ENCODE results near the gene SERGEF. TPM values are rescaled to one million over a fixed set of nuclear protein-coding genes. Genes with fewer than 3 reads are reported as not detected.

The SERGEF gene
- total RNA-seq, 2 donors from 2014 or later, result 26.7 to 42.1 TPM

- H3K9me3 Mint-ChIP-seq, result no peaks in the 10 kb centered on the region
- H3K4me3 ChIP-seq (ENCODE audit: low read length), result no peak overlapping the region
- H3K36me3 Mint-ChIP-seq (ENCODE audit: low read depth), result no peaks in the 10 kb centered on the region
- H3K9me3 ChIP-seq (ENCODE audit: control insufficient read depth, low read length), result no peaks in the 10 kb centered on the region
- H3K4me3 Mint-ChIP-seq, result no peak overlapping the region
- H3K27me3 Mint-ChIP-seq (ENCODE audit: insufficient read depth), result peaks cover 20% of the 10 kb centered on the region
- no peak for DNase-seq
- H3K4me1 Mint-ChIP-seq, result peaks cover 4% of the 10 kb centered on the region
- H3K9ac ChIP-seq (ENCODE audit: extremely low read depth, low read length, poor library complexity, severe bottlenecking), result no peak overlapping the region
- no peak overlapping the region for H3K27ac Mint-ChIP-seq
- peaks cover 17% of the 10 kb centered on the region for H3K27me3 ChIP-seq (ENCODE audit: control insufficient read depth, insufficient read depth, low read length, poor library complexity, severe bottlenecking)
- no peaks in the 10 kb centered on the region for H3K4me1 ChIP-seq (ENCODE audit: control insufficient read depth, insufficient read depth, low read length)
- no peak for TF ChIP-seq CTCF (conservative IDR thresholded peaks at IDR 0.05)
- no peak overlapping the region for H3K27ac ChIP-seq (ENCODE audit: low read depth, low read length)
- no peaks in the 10 kb centered on the region for H3K36me3 ChIP-seq (ENCODE audit: control insufficient read depth, insufficient read depth, low read length)
Measured at GRCh38 chr11:18019650-18020049, 6.8 kb upstream of the SERGEF start.

GRCh38 chr11:18016789-18017188 lies 3.9 kb upstream of the SERGEF start:
- WGBS, 2 experiments (ENCODE audit: insufficient coverage in 1 of 2, insufficient read length in 1 of 2), result 86% methylated on average over 2 of the region's 2 CpGs; no CpG with 5 or more reads in 1 of the 2 experiments
- Histone ChIP-seq H3K9ac (ENCODE audit: extremely low read depth, low read length, poor library complexity, severe bottlenecking) (no peak overlapping the region), H3K36me3 (ENCODE audit: control insufficient read depth, insufficient read depth, low read length) (no peaks in the 10 kb centered on the region), H3K27ac (ENCODE audit: low read depth, low read length) (no peak overlapping the region), H3K9me3 (ENCODE audit: control insufficient read depth, low read length) (no peaks in the 10 kb centered on the region), H3K4me1 (ENCODE audit: control insufficient read depth, insufficient read depth, low read length) (no peaks in the 10 kb centered on the region), H3K4me3 (ENCODE audit: low read length) (no peak overlapping the region), H3K27me3 (ENCODE audit: control insufficient read depth, insufficient read depth, low read length, poor library complexity, severe bottlenecking) (peaks cover 23% of the 10 kb centered on the region)
- H3K27me3 Mint-ChIP-seq (ENCODE audit: insufficient read depth), result peaks cover 25% of the 10 kb centered on the region
- peaks cover 12% of the 10 kb centered on the region for H3K4me1 Mint-ChIP-seq
- TF ChIP-seq CTCF (conservative IDR thresholded peaks at IDR 0.05), result no peak
- H3K27ac Mint-ChIP-seq, result no peak overlapping the region
- no peak overlapping the region for H3K4me3 Mint-ChIP-seq
- H3K36me3 Mint-ChIP-seq (ENCODE audit: low read depth), result no peaks in the 10 kb centered on the region
- no peaks in the 10 kb centered on the region for H3K9me3 Mint-ChIP-seq
- DNase-seq, result no peak

GRCh38 chr11:18014876-18015275 lies 2.0 kb upstream of the SERGEF start:
- TF ChIP-seq CTCF (conservative IDR thresholded peaks at IDR 0.05), result no peak
- Histone ChIP-seq H3K4me3 (ENCODE audit: low read length) (no peak overlapping the region), H3K9ac (ENCODE audit: extremely low read depth, low read length, poor library complexity, severe bottlenecking) (no peak overlapping the region), H3K4me1 (ENCODE audit: control insufficient read depth, insufficient read depth, low read length) (no peaks in the 10 kb centered on the region), H3K27me3 (ENCODE audit: control insufficient read depth, insufficient read depth, low read length, poor library complexity, severe bottlenecking) (peaks cover 19% of the 10 kb centered on the region), H3K36me3 (ENCODE audit: control insufficient read depth, insufficient read depth, low read length) (no peaks in the 10 kb centered on the region), H3K9me3 (ENCODE audit: control insufficient read depth, low read length) (no peaks in the 10 kb centered on the region), H3K27ac (ENCODE audit: low read depth, low read length) (no peak overlapping the region)
- DNase-seq, result no peak
- no peak overlapping the region for H3K27ac Mint-ChIP-seq
- H3K4me1 Mint-ChIP-seq, result peaks cover 13% of the 10 kb centered on the region
- peaks cover 30% of the 10 kb centered on the region for H3K27me3 Mint-ChIP-seq (ENCODE audit: insufficient read depth)
- H3K9me3 Mint-ChIP-seq, result no peaks in the 10 kb centered on the region
- H3K4me3 Mint-ChIP-seq, result no peak overlapping the region
- no peaks in the 10 kb centered on the region for H3K36me3 Mint-ChIP-seq (ENCODE audit: low read depth)
